Breast epithelium (tissue), 4 donors: ENCODE data around the gene GUCD1. TPM values are rescaled to one million over a fixed set of nuclear protein-coding genes. Genes with fewer than 3 reads are reported as not detected.

Experiments used
- DNase-seq, 2 donors: peaks; one replicate each; pipeline ENCODE4 v3.0.0-alpha.2; 2019; ENCODE audit warnings: low spot score in 2 of 2
- H3K27ac ChIP-seq, 2 donors: fragments of 200-600 bp; sonication (generic) in 1 of 2; one replicate each; pipeline ENCODE4 v1.5.1; 2016 to 2019; ENCODE audit warnings: mild to moderate bottlenecking in 1 of 2
- H3K27me3 ChIP-seq, 2 donors: fragments of 200-600 bp; sonication (generic) in 1 of 2; one replicate each; pipeline versions ENCODE4 v1.5.1 to v1.6.0; 2017 to 2019; ENCODE audit warnings: control low read depth in 1 of 2, mild to moderate bottlenecking in 1 of 2
- H3K36me3 ChIP-seq: fragments of 200-600 bp; one replicate; pipeline ENCODE4 v1.5.1; 2019
- H3K4me1 ChIP-seq, 2 donors: fragments of 200-600 bp; sonication (generic); one replicate each; pipeline ENCODE4 v1.5.1; 2016 to 2019; ENCODE audit warnings: control low read depth in 1 of 2
- H3K4me3 ChIP-seq, 3 donors: fragments of 200-600 bp; sonication (generic); 1 replicate in 2 of 3; 2 replicates in 1 of 3; pipeline ENCODE4 v1.5.1; 2016 to 2019; ENCODE audit warnings: mild to moderate bottlenecking in 3 of 3, moderate library complexity in 2 of 3
- H3K9me3 ChIP-seq, 2 donors: fragments of 200-600 bp; sonication (generic) in 1 of 2; one replicate each; pipeline ENCODE4 v1.5.1; 2016 to 2019; ENCODE audit warnings: control low read depth in 1 of 2
- CTCF ChIP-seq, 3 donors: fragments of 450-650 bp; IDR thresholded peaks; one replicate each; pipeline ENCODE4 v1.5.1; 2016 to 2017; ENCODE audit warnings: antibody characterized with exemption in 3 of 3, mild to moderate bottlenecking in 3 of 3, moderate library complexity in 3 of 3
- POLR2A ChIP-seq: fragments of 450-650 bp; IDR thresholded peaks from one replicate; pipeline ENCODE4 v1.6.1; 2016; ENCODE audit warnings: antibody characterized with exemption, mild to moderate bottlenecking, moderate library complexity
- POLR2AphosphoS5 ChIP-seq, 3 donors: sonication (generic); formaldehyde crosslinking; IDR thresholded peaks; one replicate each; pipeline ENCODE4 v1.6.1; 2017; ENCODE audit warnings: antibody characterized with exemption in 3 of 3
- intact Hi-C: fragments of 100-400 bp; cut with DNase I; formaldehyde crosslinking; loops from one replicate; pipeline ENCODE4 v1.15.1; 2023; ENCODE audit warnings: low total_unique reads
- total RNA-seq, 3 donors: library from RNA; depleted of rRNA; stranded (reverse); fragments of >200 nt; gene quantifications; one replicate each; pipeline ENCODE4 v1.1.0, GENCODE V29; 2016

Gene GUCD1
- total RNA-seq, 3 donors from 2014 or later, result 89.6 to 177 (median 91.4) TPM

GRCh38 chr22:24583221-24584165 lies 28.6 kb upstream of the GUCD1 start:
- no peak for DNase-seq
- no peak for TF ChIP-seq POLR2AphosphoS5 (IDR thresholded peaks at IDR 0.05)
- TF ChIP-seq CTCF (IDR thresholded peaks at IDR 0.05), result no peak
- intact Hi-C loops, result no loop called here
- H3K4me1 ChIP-seq, result peaks cover 0 to 13% of the 10 kb centered on the region in 2 donors
- peak overlapping the region in 1 of 3 donors; percentile 36 for H3K4me3 ChIP-seq
- peak overlapping the region; percentile 73 to 79 for H3K27ac ChIP-seq
- H3K9me3 ChIP-seq, result no peaks in the 10 kb centered on the region
- no peaks in the 10 kb centered on the region for H3K36me3 ChIP-seq
- no peaks in the 10 kb centered on the region for H3K27me3 ChIP-seq

- intact Hi-C loops, result no loop called here
- H3K4me1 ChIP-seq, result peaks cover 0 to 7% of the 10 kb centered on the region in 2 donors
Observed at GRCh38 chr22:24582056-24582814, 27.3 kb upstream of the GUCD1 start.

GRCh38 chr22:24580276-24580675 lies 25.3 kb upstream of the GUCD1 start:
- DNase-seq, result no peak
- Histone ChIP-seq H3K27me3 (no peaks in the 10 kb centered on the region), H3K36me3 (no peaks in the 10 kb centered on the region), H3K27ac (no peak overlapping the region), H3K4me3 (no peak overlapping the region), H3K9me3 (no peaks in the 10 kb centered on the region), H3K4me1 (peaks cover 0 to 7% of the 10 kb centered on the region in 2 donors)
- TF ChIP-seq POLR2A, result no peak
- intact Hi-C loops, result no loop called here

More at GRCh38 chr22:24582056-24582814, 27.3 kb upstream of the GUCD1 start:
- Histone ChIP-seq H3K36me3 (no peaks in the 10 kb centered on the region), H3K27me3 (no peaks in the 10 kb centered on the region), H3K9me3 (no peaks in the 10 kb centered on the region), H3K4me3 (no peak overlapping the region), H3K27ac (no peak overlapping the region)
- TF ChIP-seq POLR2AphosphoS5 (IDR thresholded peaks at IDR 0.05) (no peak), POLR2A (no peak), CTCF (IDR thresholded peaks at IDR 0.05) (no peak)
- no peak for DNase-seq

- no peaks in the 10 kb centered on the region for H3K9me3 ChIP-seq
- intact Hi-C loops, result no loop called here
- TF ChIP-seq POLR2AphosphoS5 (IDR thresholded peaks at IDR 0.05) (no peak), POLR2A (no peak), CTCF (IDR thresholded peaks at IDR 0.05) (no peak)
- no peak overlapping the region for H3K4me3 ChIP-seq
- DNase-seq, result no peak
- H3K4me1 ChIP-seq, result peaks cover 0 to 7% of the 10 kb centered on the region in 2 donors
- no peaks in the 10 kb centered on the region for H3K27me3 ChIP-seq
- peak overlapping the region in 1 of 2 donors; percentile 43 for H3K27ac ChIP-seq
- H3K36me3 ChIP-seq, result no peaks in the 10 kb centered on the region
Observed at GRCh38 chr22:24579258-24579601, 24.3 kb upstream of the GUCD1 start.

- TF ChIP-seq POLR2A (no peak), CTCF (IDR thresholded peaks at IDR 0.05) (no peak), POLR2AphosphoS5 (IDR thresholded peaks at IDR 0.05) (no peak)
- peaks cover 0 to 5% of the 10 kb centered on the region in 2 donors for H3K4me1 ChIP-seq
- H3K9me3 ChIP-seq, result no peaks in the 10 kb centered on the region
- DNase-seq, result no peak
- peak overlapping the region; percentile 43 to 55 for H3K27ac ChIP-seq
- H3K27me3 ChIP-seq, result no peaks in the 10 kb centered on the region
- no peaks in the 10 kb centered on the region for H3K36me3 ChIP-seq
- intact Hi-C loops, result no loop called here
- H3K4me3 ChIP-seq, result no peak overlapping the region
Observed at GRCh38 chr22:24578355-24579257, 23.7 kb upstream of the GUCD1 start.
